NCI-H2196 treated with DMSO at 0.1 percent for 48 hours (cell line): ENCODE data around the gene IGSF5.

Source experiments
- DNase-seq: peaks from one replicate; lab custom pipeline; 2025; ENCODE audit not compliant: unreplicated experiment; lab: John Stamatoyannopoulos, UW

The IGSF5 gene

DNA sequence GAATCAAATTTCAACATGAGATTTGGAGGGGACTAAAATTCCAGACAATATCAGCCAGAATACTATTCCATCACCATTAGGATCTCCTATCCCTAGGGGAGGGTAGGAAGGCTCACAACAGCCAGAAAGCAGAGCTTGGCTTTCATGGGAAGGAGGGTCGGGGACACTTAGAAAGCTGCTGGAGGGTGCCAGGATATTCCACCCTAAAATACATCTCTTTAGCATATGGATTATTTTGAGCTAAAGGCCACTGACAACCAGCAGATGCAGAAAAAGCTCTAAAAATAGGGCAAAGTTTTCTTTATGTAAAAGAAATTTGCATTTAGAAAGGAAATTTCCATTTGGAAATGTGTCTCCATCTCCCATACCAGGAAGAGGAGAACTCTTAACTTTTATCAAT lies 68.0 kb downstream of the IGSF5 start:
- no peak for DNase-seq

DNA sequence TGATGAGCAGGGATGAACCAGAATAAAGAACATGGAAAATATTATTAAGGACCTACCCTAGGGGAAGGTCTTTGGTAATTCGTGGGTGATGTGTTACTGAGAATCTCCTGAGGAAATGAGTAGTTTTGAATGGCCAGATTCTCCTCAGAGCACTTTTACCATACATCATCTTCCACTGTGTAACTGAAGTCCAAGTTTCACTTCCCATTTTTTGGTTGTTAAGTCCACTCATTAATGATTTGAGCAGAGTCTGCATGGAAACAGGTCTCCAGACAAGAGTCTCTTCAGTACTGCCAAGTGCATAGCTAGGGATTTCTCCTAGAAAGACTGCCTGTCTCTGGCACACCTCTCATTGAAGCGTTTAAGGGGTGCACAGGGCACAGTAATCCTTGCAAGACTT lies 73.6 kb downstream of the IGSF5 start:
- DNase-seq: no peak

DNA sequence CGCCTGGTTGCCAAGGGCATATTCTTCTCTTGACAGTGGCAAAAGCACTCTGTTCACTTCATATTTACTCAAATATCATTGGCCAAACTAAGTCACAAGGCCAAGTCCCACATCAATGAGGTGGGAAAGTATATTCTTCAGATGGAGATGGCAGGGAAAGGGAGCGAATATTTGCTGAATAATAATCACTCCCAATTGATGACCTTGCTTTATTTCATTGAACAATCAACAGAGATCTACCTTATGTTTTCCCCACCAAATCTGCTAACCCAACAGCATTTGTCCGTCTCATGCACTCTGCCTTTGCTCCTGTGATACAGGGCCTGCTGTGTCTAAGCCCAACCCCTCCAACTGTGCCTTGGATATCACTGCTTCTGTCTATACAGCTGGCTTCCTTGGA lies 77.1 kb downstream of the IGSF5 start:
- DNase-seq: no peak

DNA sequence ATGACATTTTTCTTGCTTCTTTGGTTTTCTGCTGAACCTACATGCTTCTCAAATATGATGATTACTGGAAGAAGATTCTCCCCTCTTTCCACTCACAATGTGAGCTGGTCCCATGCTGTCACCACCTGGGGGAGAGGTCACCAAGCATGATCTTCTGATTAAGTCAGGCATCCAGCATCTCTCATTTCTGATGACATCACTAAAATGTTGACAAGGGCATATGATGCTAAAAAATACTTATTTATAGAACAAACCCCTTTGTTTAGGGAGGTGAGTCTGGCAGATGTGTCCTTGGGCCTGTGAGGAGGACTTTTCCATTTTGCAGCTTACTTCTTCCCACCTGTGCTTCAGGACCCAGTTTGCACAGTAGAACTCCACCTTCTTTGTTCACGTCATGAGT lies 80.3 kb downstream of the IGSF5 start:
- DNase-seq: no peak

DNA sequence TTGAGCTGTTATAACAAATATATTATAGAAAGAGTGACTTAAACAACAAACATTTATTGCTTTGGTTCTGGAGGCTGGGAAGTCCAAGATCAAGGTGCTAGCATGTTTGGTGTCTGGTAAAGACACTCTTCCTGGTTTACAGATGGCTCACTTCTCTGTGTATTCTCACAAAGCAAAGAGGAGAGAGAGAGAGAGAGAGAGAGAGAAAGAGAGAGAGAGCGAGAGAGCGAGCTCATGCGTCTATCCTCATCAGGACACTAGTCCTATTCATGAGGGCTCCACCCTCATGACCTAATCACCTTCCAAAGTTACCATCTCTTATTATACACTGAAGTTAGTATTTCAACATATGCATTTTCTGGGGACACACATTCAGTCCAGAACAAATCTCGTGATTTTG lies 89.6 kb downstream of the IGSF5 start:
- no peak for DNase-seq

DNA sequence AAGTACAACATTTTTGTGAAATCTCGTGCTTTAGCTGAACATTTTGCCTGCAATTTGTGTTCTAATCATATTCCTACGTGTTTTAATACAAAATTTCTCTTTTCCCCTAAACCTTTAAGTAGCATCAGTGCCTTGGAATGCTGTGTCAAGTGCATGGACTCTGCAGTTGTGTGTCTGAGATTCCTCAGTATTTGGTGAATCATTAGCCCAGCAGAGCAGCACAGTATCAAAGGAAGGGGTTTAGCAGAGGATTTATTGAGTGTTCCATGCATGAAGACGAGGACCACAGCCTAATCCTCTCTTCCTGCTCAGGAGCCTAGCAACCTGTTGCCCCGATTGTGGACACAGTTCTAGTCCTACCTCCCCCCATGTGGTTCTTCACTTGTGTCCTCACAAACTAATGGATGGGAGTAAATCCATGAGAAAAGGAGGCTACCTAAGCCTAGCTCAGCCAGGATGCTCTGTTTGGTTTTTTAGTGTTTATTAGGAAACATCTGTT lies 92.9 kb downstream of the IGSF5 start:
- DNase-seq: no peak

DNA sequence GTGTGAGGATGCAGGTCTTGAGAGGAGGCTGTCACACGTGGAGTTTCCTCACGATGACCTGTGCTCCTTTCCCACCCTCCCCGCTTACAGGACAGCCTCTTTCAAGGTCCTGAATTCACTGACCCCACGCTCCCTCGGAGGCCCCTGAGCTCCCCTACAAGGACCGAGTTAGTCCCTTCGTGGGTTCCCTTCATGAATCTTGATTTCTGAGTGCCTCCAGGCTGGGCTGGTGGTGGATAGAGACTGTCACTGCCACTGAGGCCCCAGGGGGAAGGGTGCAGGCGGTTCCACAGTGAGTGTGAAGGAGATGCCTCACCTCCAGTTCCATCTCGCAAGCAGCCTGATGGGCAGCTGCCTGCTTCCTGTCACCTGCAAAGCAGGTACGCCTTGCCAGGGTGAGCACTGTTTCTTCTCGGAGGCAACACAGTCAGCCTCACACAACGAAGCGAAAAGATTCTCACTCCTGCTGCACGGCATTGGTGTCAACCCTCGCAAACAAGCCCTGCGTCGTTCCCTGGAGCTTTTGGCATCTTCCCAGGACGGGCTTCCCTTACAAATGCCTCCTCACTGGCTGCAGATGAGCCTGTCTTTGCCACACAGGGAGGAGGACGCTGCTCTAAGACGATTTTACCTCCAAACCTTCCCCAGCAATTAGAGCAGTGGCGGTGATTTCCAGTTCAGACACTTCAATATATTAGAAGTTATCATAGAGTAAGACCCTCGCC lies 95.6 kb downstream of the IGSF5 start:
- DNase-seq: no peak

DNA sequence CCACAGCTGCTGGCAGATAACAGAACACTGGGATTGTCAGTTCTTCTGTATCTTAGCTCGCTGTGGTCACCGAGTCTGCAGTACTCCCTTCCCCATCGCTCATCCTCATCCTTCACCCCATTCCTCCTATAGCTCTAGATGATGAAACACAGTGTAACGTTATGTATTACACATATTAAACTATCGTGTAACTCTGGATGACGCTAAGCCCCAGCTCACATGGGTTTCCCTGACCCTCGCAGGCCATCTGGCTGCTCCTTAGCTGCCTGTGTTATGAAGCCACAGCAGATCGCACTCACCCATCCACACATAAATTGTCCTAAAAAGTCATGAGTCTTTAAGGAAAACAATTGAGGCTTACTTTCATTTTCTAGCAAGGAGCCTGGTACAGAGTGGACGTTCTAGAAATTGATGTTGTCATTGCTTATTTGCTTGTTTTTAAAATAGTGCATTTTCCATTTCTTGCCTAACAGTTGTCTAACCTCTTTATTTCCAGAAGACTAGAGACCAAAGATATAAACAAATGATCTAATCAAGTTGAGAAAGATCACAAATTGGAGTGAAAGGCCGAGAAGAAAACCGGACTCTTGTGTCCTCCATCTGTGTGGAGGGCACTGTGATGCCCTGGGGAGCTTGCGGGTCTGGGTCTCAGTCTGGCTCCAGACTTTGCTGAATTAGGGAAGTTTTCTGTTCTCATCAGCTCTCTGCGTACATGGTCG lies 97.9 kb downstream of the IGSF5 start:
- no peak for DNase-seq

DNA sequence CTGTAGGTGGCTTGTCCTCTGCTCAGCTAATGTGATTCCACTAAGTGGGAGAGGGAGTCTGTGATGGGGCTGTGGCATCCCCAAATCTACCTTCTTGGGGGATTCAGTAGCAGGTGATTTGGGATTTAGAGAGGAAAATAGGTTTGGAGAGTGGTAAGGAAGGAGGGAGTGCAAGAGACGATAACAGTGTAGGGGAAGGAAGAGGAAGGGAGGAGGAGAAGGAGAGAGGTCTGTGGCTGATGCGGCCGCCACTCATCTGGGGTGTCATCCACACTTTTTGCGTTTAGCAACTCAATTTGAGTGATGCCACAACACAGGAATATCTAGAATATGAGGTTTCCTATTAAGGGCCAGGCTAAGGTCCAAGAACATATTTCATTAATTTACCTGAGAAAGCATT lies 98.5 kb downstream of the IGSF5 start:
- DNase-seq: no peak

DNA sequence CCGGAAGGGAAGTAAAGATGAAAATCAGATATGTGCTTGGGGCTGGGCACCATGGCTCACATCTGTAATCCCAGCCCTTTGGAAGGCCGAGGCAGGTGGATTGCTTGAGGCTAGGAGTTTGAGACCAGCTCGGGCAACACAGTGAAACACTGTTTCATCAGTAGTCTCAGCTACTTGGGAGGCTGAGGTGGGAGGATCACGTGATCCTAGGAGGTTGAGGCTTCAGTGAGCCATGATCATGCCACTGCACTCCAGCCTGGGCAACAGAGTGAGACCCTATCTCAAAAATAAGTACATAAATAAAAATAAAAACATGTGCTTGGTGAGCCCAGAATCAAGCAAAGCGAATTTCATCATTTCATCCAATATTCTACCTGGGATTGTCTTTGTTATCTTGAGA lies 98.9 kb downstream of the IGSF5 start:
- no peak for DNase-seq

DNA sequence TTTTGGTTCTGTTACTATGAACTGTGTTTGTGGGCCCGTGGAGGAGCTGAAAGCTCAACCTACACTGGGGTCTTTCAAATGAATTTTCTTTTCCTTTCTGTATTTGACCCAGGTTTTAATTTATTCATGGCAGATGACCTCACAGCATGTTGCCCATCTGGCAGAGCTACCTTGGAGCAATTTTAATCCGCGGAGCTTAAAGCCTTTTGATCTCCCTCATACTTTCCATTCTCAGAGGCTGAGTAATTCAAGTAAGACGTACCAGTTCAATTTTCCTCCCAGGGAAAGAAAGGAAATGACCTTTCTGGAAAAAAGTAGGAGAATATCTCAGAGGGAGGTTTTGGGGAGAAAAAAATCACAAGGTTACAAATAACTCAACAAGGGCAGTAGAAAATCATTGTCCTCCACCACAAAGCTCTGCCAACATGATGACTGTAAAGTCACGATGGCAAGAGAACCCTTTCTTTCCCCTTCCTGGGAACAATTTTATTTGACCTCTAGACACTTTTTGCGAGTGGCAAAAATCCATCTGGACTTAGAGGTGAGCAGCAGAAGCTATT lies 100.7 kb downstream of the IGSF5 start:
- no peak for DNase-seq

DNA sequence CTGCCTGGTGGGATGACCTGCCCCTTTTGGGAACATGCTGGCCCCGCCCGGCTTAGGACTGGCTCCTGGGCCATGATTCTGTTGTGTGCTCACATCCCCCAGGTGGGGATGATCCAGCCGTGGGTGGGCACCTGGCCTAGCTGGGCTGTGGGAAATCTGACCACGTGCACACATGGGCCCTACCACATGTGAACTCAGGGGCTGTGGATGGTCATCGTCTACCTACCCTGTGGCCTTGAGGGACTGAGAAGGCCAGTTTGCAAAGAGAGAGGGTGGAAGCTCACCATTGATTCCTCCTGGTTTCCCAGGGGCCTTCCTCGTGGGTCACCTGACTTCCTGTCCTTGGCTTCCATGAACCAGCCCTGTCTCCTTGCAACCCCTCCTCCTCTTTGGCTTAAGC lies 102.9 kb downstream of the IGSF5 start:
- DNase-seq: no peak

DNA sequence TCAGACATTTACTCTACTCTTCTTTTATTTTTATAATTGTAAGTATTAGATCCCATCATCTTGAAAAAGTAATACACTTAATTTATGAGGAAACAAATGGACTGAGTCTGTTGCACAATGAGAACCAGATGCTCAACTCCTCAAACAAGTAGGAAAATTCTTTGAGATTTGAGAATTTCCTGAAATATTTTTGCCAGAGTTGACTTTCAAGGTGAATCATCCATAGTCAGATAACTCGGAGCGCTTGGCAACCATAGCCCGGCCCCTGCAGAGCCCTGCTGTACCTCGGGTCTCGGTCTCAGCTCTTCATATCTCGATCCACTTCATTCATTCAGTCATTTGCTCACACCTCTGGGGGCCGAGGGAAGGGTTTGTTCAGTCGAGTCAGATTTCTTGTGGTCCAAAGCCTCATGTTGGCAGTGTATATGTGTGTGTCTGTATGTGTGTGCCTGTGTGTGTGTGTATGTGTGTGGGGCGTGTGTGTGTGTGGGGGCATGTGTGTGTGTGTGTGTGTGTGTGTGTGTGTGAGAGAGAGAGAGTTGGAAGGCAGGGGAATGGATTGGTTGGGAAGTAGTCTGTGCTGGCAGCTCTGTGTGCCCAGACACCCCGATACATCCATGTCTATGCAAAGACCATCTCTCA lies 104.2 kb downstream of the IGSF5 start:
- no peak for DNase-seq

DNA sequence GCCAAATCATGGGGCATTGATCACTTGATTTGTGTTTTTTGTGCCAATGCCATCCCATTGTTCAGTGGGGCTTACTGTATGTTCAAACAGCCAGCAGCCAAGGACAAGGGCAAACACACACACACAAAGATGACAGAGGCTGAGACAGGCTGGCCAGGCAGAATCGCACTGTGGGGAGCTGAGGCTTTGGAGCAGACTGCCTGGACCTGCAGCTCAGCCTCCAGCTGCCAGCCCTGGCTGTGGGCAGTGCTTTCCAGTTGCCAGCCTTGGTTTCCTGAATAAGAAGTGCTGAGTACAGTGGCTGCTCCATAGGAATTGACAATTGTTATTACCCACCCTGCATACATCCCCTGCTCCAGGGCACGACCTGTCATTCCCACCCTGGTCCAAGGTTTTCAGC lies 105.3 kb downstream of the IGSF5 start:
- no peak for DNase-seq

DNA sequence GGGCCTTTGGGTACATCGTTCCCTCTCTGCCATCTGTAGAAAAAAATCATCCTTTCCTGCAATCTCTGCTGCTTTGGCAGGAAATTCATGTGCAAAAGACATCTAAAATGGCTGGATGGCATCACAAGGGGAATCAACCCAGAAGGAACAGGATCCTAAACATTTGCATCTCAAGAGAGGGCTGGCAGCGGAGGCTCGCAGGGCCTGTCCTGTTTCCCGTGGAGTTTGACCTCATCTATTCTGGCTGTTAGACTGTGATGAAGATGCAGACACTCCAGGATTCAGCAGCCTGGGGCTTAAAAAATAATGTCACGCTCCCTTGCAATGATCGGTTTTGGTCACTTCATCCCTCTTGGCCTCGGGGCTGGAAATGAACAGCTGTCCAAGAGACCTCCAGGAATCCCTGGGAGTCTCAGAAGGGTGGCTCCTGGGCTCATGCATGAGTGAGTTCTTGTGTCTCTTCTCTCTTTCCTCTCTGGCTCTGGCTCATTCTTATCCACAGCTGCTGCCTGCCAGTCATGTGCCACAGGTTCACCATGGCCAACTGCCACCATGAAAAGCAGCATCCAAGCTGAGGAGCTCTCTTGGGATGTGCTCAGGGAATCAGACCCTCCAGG lies 106.1 kb downstream of the IGSF5 start:
- DNase-seq: no peak
